ENCODE data around the gene SHROOM2. TPM values are rescaled to one million over a fixed set of nuclear protein-coding genes. Genes with fewer than 3 reads are reported as not detected.
A peak's percentile ranks its signal among the peaks of the same experiment; 100 is the strongest.

SHROOM2 gene
- total RNA-seq, 2 donors from 2014 or later, result 14.4 to 15.4 TPM

DNA sequence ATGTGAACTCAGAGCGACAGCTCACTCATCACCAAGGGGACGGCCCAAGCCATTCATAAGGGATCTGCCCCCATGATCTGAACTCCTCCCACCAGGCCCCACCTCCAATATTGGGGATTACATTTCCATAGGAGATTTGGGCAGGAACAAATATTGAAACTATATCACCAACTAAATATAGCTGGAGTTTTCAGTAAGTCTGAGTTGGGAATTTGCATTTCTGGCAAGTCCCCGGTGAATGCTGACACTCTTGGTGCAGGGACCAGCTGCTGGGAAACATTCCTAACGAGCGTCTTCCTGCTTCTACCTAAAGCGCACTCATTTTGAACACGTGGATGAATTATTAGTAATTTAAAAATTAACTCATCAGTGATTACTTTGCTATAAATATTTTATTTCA is 194.2 kb downstream of the SHROOM2 start:
- no peak for DNase-seq
- WGBS, 2 experiments (ENCODE audit: insufficient coverage in 1 of 2, insufficient read length in 1 of 2), result 92% methylated on average over 3 of the region's 7 CpGs; no CpG with 5 or more reads in 1 of the 2 experiments
- Mint-ChIP-seq H3K4me3 (no peak overlapping the region), H3K36me3 (ENCODE audit: low read depth) (peaks cover 2% of the 10 kb centered on the region), H3K4me1 (peaks cover 7% of the 10 kb centered on the region), H3K27ac (no peak overlapping the region), H3K27me3 (ENCODE audit: insufficient read depth) (no peaks in the 10 kb centered on the region), H3K9me3 (peaks cover 70% of the 10 kb centered on the region)
- Histone ChIP-seq H3K9me3 (ENCODE audit: control insufficient read depth, low read length) (no peaks in the 10 kb centered on the region), H3K9ac (ENCODE audit: extremely low read depth, low read length, poor library complexity, severe bottlenecking) (no peak overlapping the region), H3K27ac (ENCODE audit: low read depth, low read length) (no peak overlapping the region), H3K36me3 (ENCODE audit: control insufficient read depth, insufficient read depth, low read length) (no peaks in the 10 kb centered on the region), H3K4me3 (ENCODE audit: low read length) (no peak overlapping the region), H3K27me3 (ENCODE audit: control insufficient read depth, insufficient read depth, low read length, poor library complexity, severe bottlenecking) (no peaks in the 10 kb centered on the region), H3K4me1 (ENCODE audit: control insufficient read depth, insufficient read depth, low read length) (no peaks in the 10 kb centered on the region)
- TF ChIP-seq, protein P1, sequence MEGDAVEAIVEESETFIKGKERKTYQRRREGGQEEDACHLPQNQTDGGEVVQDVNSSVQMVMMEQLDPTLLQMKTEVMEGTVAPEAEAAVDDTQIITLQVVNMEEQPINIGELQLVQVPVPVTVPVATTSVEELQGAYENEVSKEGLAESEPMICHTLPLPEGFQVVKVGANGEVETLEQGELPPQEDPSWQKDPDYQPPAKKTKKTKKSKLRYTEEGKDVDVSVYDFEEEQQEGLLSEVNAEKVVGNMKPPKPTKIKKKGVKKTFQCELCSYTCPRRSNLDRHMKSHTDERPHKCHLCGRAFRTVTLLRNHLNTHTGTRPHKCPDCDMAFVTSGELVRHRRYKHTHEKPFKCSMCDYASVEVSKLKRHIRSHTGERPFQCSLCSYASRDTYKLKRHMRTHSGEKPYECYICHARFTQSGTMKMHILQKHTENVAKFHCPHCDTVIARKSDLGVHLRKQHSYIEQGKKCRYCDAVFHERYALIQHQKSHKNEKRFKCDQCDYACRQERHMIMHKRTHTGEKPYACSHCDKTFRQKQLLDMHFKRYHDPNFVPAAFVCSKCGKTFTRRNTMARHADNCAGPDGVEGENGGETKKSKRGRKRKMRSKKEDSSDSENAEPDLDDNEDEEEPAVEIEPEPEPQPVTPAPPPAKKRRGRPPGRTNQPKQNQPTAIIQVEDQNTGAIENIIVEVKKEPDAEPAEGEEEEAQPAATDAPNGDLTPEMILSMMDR (conservative IDR thresholded peaks at IDR 0.05), result no peak

GRCh38 chrX:9980927-9981326 is 194.7 kb downstream of the SHROOM2 start:
- H3K27me3 Mint-ChIP-seq (ENCODE audit: insufficient read depth), result no peaks in the 10 kb centered on the region
- H3K27ac ChIP-seq (ENCODE audit: low read depth, low read length), result peak overlapping the region; percentile 24

DNA sequence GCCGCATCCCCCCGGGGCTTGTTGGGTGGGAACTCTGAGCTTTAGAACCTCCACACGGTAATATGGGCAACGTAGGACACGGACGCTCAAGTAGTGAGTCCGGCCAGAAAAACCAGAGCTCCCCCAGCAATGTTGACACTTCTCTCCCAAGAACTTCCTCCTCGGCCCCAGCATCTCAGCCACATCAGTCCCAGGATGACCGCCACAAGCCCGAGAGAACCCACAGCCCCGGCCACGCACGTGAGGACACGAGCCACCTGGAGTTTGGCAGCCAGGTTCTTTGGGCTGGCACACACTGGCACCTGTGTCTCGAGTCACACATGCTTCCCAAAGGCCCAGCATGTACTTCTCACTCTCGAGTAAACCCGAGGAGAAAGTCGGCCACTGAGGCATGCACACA is 197.2 kb downstream of the SHROOM2 start:
- no peak for DNase-seq
- no peak overlapping the region for H3K4me3 ChIP-seq (ENCODE audit: low read length)
- WGBS, 2 experiments (ENCODE audit: insufficient coverage in 1 of 2, insufficient read length in 1 of 2), result 96 to 98% methylated on average over 5 to 18 of the region's 18 CpGs
- H3K27ac ChIP-seq (ENCODE audit: low read depth, low read length), result no peak overlapping the region
- no peaks in the 10 kb centered on the region for H3K27me3 Mint-ChIP-seq (ENCODE audit: insufficient read depth)
- no peak overlapping the region for H3K9ac ChIP-seq (ENCODE audit: extremely low read depth, low read length, poor library complexity, severe bottlenecking)
- peaks cover 81% of the 10 kb centered on the region for H3K9me3 Mint-ChIP-seq
- peaks cover 7% of the 10 kb centered on the region for H3K4me1 Mint-ChIP-seq
- no peaks in the 10 kb centered on the region for H3K36me3 Mint-ChIP-seq (ENCODE audit: low read depth)
- H3K9me3 ChIP-seq (ENCODE audit: control insufficient read depth, low read length), result no peaks in the 10 kb centered on the region
- no peaks in the 10 kb centered on the region for H3K27me3 ChIP-seq (ENCODE audit: control insufficient read depth, insufficient read depth, low read length, poor library complexity, severe bottlenecking)
- H3K4me3 Mint-ChIP-seq, result no peak overlapping the region
- no peaks in the 10 kb centered on the region for H3K4me1 ChIP-seq (ENCODE audit: control insufficient read depth, insufficient read depth, low read length)
- H3K36me3 ChIP-seq (ENCODE audit: control insufficient read depth, insufficient read depth, low read length), result no peaks in the 10 kb centered on the region
- H3K27ac Mint-ChIP-seq, result no peak overlapping the region
- TF ChIP-seq, protein P1 (conservative IDR thresholded peaks at IDR 0.05), result no peak

More at GRCh38 chrX:9980927-9981326, 194.7 kb downstream of the SHROOM2 start:
- H3K9ac ChIP-seq (ENCODE audit: extremely low read depth, low read length, poor library complexity, severe bottlenecking), result no peak overlapping the region
- no peak overlapping the region for H3K4me3 Mint-ChIP-seq
- H3K36me3 ChIP-seq (ENCODE audit: control insufficient read depth, insufficient read depth, low read length), result no peaks in the 10 kb centered on the region
- peaks cover 70% of the 10 kb centered on the region for H3K9me3 Mint-ChIP-seq
- 89% methylated on average over 5 of the region's 5 CpGs; no CpG with 5 or more reads in 1 of the 2 experiments for WGBS, 2 experiments (ENCODE audit: insufficient coverage in 1 of 2, insufficient read length in 1 of 2)
- no peak for DNase-seq
- H3K4me1 ChIP-seq (ENCODE audit: control insufficient read depth, insufficient read depth, low read length), result no peaks in the 10 kb centered on the region
- no peaks in the 10 kb centered on the region for H3K36me3 Mint-ChIP-seq (ENCODE audit: low read depth)
- no peak overlapping the region for H3K4me3 ChIP-seq (ENCODE audit: low read length)
- H3K27me3 ChIP-seq (ENCODE audit: control insufficient read depth, insufficient read depth, low read length, poor library complexity, severe bottlenecking), result no peaks in the 10 kb centered on the region
- H3K4me1 Mint-ChIP-seq, result peaks cover 7% of the 10 kb centered on the region
- TF ChIP-seq, protein P1 (conservative IDR thresholded peaks at IDR 0.05), result no peak
- H3K9me3 ChIP-seq (ENCODE audit: control insufficient read depth, low read length), result no peaks in the 10 kb centered on the region
- no peak overlapping the region for H3K27ac Mint-ChIP-seq
